Urinary bladder (tissue), 4 donors: ENCODE results near the gene PIK3C3. TPM values are rescaled to one million over a fixed set of nuclear protein-coding genes. Genes with fewer than 3 reads are reported as not detected.
"Not testable (repeated sequence)": the region's sequence is repeated elsewhere in the genome, so short reads cannot be mapped to it uniquely, and the experiment has no call there.

Experiments
- DNase-seq: peaks from one replicate; pipeline ENCODE4 v3.0.0-alpha.2; 2015; ENCODE audit errors: extremely low spot score
- H3K27ac ChIP-seq: one replicate; pipeline ENCODE4 v1.5.1; 2013; ENCODE audit warnings: low read depth, mild to moderate bottlenecking, moderate library complexity
- H3K36me3 ChIP-seq: one replicate; pipeline ENCODE4 v1.6.1; 2013; ENCODE audit warnings: mild to moderate bottlenecking, moderate library complexity; ENCODE audit not compliant: insufficient read depth
- H3K4me1 ChIP-seq: one replicate; pipeline ENCODE4 v1.6.1; 2013; ENCODE audit warnings: mild to moderate bottlenecking, moderate library complexity; ENCODE audit not compliant: insufficient read depth
- H3K4me3 ChIP-seq: one replicate; pipeline ENCODE4 v1.5.1; 2013; ENCODE audit warnings: low read depth, low read length
- WGBS: extraction: QIAGEN DNeasy Blood & Tissue Kit; methylation state at CpG from one replicate; pipeline ENCODE4 v1.1.7; 2013; 5-methylcytosine and 5-hydroxymethylcytosine counted together
- polyA plus RNA-seq: library from polyadenylated mRNA; stranded (reverse); fragments of 200-250 nt; gene quantifications from one replicate; pipeline ENCODE4 v1.2.3, GENCODE V29; 2013
- total RNA-seq: library from RNA; depleted of rRNA; stranded (reverse); fragments of >200 nt; gene quantifications from one replicate; pipeline ENCODE4 v1.2.3, GENCODE V29; 2014
- donor health status: healthy with polysubstance abuse.
- donor health status: healthy.

PIK3C3 gene
- total and polyA plus RNA-seq, 2 donors, result 24.9 to 82.9 TPM

GRCh38 chr18:41974796-41975201, 19.8 kb downstream of the PIK3C3 start:
- H3K36me3 ChIP-seq, result no peaks in the 10 kb centered on the region
- 97% methylated on average over 1 of the region's 1 CpG for WGBS
- no peak for DNase-seq
- no peak overlapping the region for H3K4me3 ChIP-seq
- no peaks in the 10 kb centered on the region for H3K4me1 ChIP-seq
- no peak overlapping the region for H3K27ac ChIP-seq

GRCh38 chr18:41975284-41975683, 20.2 kb downstream of the PIK3C3 start:
- H3K27ac ChIP-seq, result no peak overlapping the region
- DNase-seq, result no peak
- 94% methylated on average over 5 of the region's 5 CpGs for WGBS
- H3K36me3 ChIP-seq, result no peaks in the 10 kb centered on the region
- no peaks in the 10 kb centered on the region for H3K4me1 ChIP-seq
- H3K4me3 ChIP-seq, result no peak overlapping the region

GRCh38 chr18:41977233-41977632, 22.2 kb downstream of the PIK3C3 start:
- WGBS, result 86% methylated on average over 6 of the region's 6 CpGs
- H3K4me3 ChIP-seq, result no peak overlapping the region
- H3K27ac ChIP-seq, result no peak overlapping the region
- no peaks in the 10 kb centered on the region for H3K36me3 ChIP-seq
- no peaks in the 10 kb centered on the region for H3K4me1 ChIP-seq
- no peak for DNase-seq

- 91% methylated on average over 2 of the region's 2 CpGs for WGBS
- DNase-seq, result no peak
- Histone ChIP-seq H3K27ac (no peak overlapping the region), H3K36me3 (no peaks in the 10 kb centered on the region), H3K4me1 (no peaks in the 10 kb centered on the region), H3K4me3 (no peak overlapping the region)
Measured at GRCh38 chr18:41982942-41983660, 28.1 kb downstream of the PIK3C3 start.

- no peak for DNase-seq
- H3K36me3 ChIP-seq, result no peaks in the 10 kb centered on the region
- no peak overlapping the region for H3K4me3 ChIP-seq
- no peak overlapping the region for H3K27ac ChIP-seq
- WGBS, result 95% methylated on average over 2 of the region's 2 CpGs
- H3K4me1 ChIP-seq, result no peaks in the 10 kb centered on the region
Measured at GRCh38 chr18:41985914-41986313, 30.9 kb downstream of the PIK3C3 start.

- no peaks in the 10 kb centered on the region for H3K4me1 ChIP-seq
- DNase-seq, result no peak
- no peak overlapping the region for H3K27ac ChIP-seq
- H3K36me3 ChIP-seq, result peaks cover 2% of the 10 kb centered on the region
- no peak overlapping the region for H3K4me3 ChIP-seq
- WGBS, result 90% methylated on average over 5 of the region's 5 CpGs
Measured at GRCh38 chr18:41989508-41989907, 34.5 kb downstream of the PIK3C3 start.

GRCh38 chr18:41992066-41992465, 37.0 kb downstream of the PIK3C3 start:
- H3K4me3 ChIP-seq, result no peak overlapping the region
- H3K27ac ChIP-seq, result no peak overlapping the region
- 84% methylated on average over 2 of the region's 2 CpGs for WGBS
- no peak for DNase-seq
- H3K4me1 ChIP-seq, result no peaks in the 10 kb centered on the region
- peaks cover 7% of the 10 kb centered on the region for H3K36me3 ChIP-seq

GRCh38 chr18:41992703-41993102, 37.7 kb downstream of the PIK3C3 start:
- WGBS, result 90% methylated on average over 4 of the region's 4 CpGs
- Histone ChIP-seq H3K36me3 (peaks cover 9% of the 10 kb centered on the region), H3K4me1 (no peaks in the 10 kb centered on the region), H3K27ac (no peak overlapping the region), H3K4me3 (no peak overlapping the region)
- DNase-seq, result no peak

GRCh38 chr18:41993151-41993550, 38.1 kb downstream of the PIK3C3 start:
- Histone ChIP-seq H3K36me3 (peaks cover 9% of the 10 kb centered on the region), H3K27ac (no peak overlapping the region), H3K4me1 (no peaks in the 10 kb centered on the region), H3K4me3 (no peak overlapping the region)
- 94% methylated on average over 2 of the region's 2 CpGs for WGBS
- DNase-seq, result no peak

GRCh38 chr18:41996020-41996419, 41.0 kb downstream of the PIK3C3 start:
- peaks cover 9% of the 10 kb centered on the region for H3K36me3 ChIP-seq
- 90% methylated on average over 1 of the region's 1 CpG for WGBS

GRCh38 chr18:41999751-42000150, 44.7 kb downstream of the PIK3C3 start:
- 93% methylated on average over 4 of the region's 4 CpGs for WGBS
- DNase-seq, result no peak
- no peaks in the 10 kb centered on the region for H3K4me1 ChIP-seq
- peaks cover 17% of the 10 kb centered on the region for H3K36me3 ChIP-seq
- no peak overlapping the region for H3K27ac ChIP-seq
- H3K4me3 ChIP-seq, result no peak overlapping the region

More at GRCh38 chr18:41996020-41996419, 41.0 kb downstream of the PIK3C3 start:
- no peak for DNase-seq
- Histone ChIP-seq H3K4me3 (no peak overlapping the region), H3K4me1 (no peaks in the 10 kb centered on the region), H3K27ac (no peak overlapping the region)

GRCh38 chr18:42001801-42002200, 46.8 kb downstream of the PIK3C3 start:
- Histone ChIP-seq H3K4me1 (no peaks in the 10 kb centered on the region), H3K27ac (no peak overlapping the region), H3K36me3 (peaks cover 15% of the 10 kb centered on the region), H3K4me3 (no peak overlapping the region)
- WGBS, result 71% methylated on average over 3 of the region's 3 CpGs
- no peak for DNase-seq

- 89% methylated on average over 2 of the region's 2 CpGs for WGBS
- no peak overlapping the region for H3K27ac ChIP-seq
- H3K4me3 ChIP-seq, result no peak overlapping the region
- no peaks in the 10 kb centered on the region for H3K4me1 ChIP-seq
- DNase-seq, result no peak
- H3K36me3 ChIP-seq, result peaks cover 10% of the 10 kb centered on the region
Measured at GRCh38 chr18:42004653-42005052, 49.6 kb downstream of the PIK3C3 start.

- H3K4me3 ChIP-seq, result no peak overlapping the region
- no peaks in the 10 kb centered on the region for H3K4me1 ChIP-seq
- DNase-seq, result no peak
- H3K27ac ChIP-seq, result no peak overlapping the region
- H3K36me3 ChIP-seq, result peaks cover 10% of the 10 kb centered on the region
Measured at GRCh38 chr18:42005782-42006181, 50.7 kb downstream of the PIK3C3 start.

- H3K4me3 ChIP-seq, H3K27ac ChIP-seq, H3K4me1 ChIP-seq, H3K36me3 ChIP-seq, DNase-seq: not testable (repeated sequence)
Measured at GRCh38 chr18:42009457-42009856, 54.4 kb downstream of the PIK3C3 start.
